Measurements from ENCODE around the gene UBP1. TPM values are rescaled to one million over a fixed set of nuclear protein-coding genes. Genes with fewer than 3 reads are reported as not detected.

UBP1 gene
- total and polyA plus RNA-seq, 9 of the 15 experiments (the other 6 are each of a cell fraction or from before 2014, with no cell fraction given), result 13.6 to 143 (median 79.6) TPM

DNA sequence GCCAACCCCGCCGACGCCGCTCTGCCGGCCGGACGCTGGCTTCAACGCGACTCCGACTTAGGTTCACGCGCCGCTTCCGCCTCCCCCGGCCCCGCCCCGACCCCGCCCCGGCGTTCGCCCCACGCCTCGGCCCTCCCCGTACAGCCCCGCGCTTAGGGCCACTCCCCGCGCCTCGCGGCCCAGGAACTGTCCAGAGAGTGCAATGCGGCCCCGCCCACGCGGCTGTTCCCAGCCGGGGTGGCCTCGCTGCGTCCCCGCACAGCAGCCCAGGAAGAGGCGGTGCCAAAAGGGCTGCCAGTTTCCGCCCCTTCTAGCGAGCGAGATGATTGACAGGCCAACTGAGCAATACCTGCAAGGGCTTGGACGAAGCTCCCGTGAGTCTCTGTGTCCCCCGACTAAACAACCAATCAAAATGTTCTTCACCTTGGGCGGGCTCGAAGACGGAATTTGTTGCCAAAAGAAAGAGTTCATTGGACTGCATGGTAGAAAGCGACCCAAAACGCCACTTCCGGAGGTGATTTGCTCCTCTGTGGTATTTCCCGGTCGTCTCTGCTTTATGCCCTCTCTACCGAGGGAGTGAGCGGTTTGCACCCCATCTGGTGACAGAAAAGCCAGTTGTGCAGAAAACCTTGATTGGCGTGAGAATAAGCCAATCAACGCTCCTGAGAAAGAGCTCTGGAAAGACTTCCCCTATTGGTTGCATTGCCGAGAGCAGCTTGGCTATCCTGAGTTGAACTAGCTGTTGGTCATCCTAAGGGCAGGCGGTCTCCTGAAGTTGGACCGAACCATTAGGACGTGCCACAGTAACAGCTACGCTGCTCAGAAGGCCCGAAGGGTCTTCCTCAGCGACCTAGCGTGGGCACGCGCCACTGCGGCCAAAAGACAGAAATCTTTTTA lies at the start of gene UBP1 (continued):
- TF ChIP-seq JUN (IDR thresholded peaks at IDR 0.05; ENCODE audit: borderline replicate concordance, low read depth, low read length), result peak; percentile 62; the same call in 1 of the 2 replicates
- TF ChIP-seq JUN (CRISPR knock-in tag; IDR thresholded peaks at IDR 0.05; ENCODE audit: borderline replicate concordance), result no peak
- no peak for TF ChIP-seq DDX20 (tag; IDR thresholded peaks at IDR 0.05; ENCODE audit: low read depth)
- TF ChIP-seq CAMTA2 (CRISPR knock-in tag; conservative IDR thresholded peaks at IDR 0.05), result no peak
- TF ChIP-seq, protein P1, sequence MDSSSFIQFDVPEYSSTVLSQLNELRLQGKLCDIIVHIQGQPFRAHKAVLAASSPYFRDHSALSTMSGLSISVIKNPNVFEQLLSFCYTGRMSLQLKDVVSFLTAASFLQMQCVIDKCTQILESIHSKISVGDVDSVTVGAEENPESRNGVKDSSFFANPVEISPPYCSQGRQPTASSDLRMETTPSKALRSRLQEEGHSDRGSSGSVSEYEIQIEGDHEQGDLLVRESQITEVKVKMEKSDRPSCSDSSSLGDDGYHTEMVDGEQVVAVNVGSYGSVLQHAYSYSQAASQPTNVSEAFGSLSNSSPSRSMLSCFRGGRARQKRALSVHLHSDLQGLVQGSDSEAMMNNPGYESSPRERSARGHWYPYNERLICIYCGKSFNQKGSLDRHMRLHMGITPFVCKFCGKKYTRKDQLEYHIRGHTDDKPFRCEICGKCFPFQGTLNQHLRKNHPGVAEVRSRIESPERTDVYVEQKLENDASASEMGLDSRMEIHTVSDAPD (CRISPR knock-in tag; IDR thresholded peaks at IDR 0.05), result no peak
- peak; percentile 35; the same call in 1 of the 2 replicates for TF ChIP-seq RUNX1 (IDR thresholded peaks at IDR 0.05; ENCODE audit: low read depth)
- TF ChIP-seq TFAM (CRISPR knock-in tag; conservative IDR thresholded peaks at IDR 0.05), result no peak
- TF ChIP-seq ZNF212 (CRISPR knock-in tag; IDR thresholded peaks at IDR 0.05), result 0 out of 2 replicates have a peak, but pooled peaks have one; percentile 8
- 0 out of 2 replicates have a peak, but pooled peaks have one; percentile 11 for TF ChIP-seq SOX6 (IDR thresholded peaks at IDR 0.05)
- 0 out of 2 replicates have a peak, but pooled peaks have one; percentile 48 for TF ChIP-seq ELF2 (CRISPR knock-in tag; IDR thresholded peaks at IDR 0.05)
- TF ChIP-seq NBN (IDR thresholded peaks at IDR 0.05; ENCODE audit: low read depth), result no peak
- TF ChIP-seq BCL6 (CRISPR knock-in tag; IDR thresholded peaks at IDR 0.05), result no peak
- TF ChIP-seq HNRNPL (IDR thresholded peaks at IDR 0.05; ENCODE audit: low read depth, low read length), result no peak
- TF ChIP-seq ZNF347 (CRISPR knock-in tag; IDR thresholded peaks at IDR 0.05; ENCODE audit: low read depth), result no peak
- 0 out of 2 replicates have a peak, but pooled peaks have one; percentile 48 for TF ChIP-seq DPF2 (IDR thresholded peaks at IDR 0.05)
- no peak for TF ChIP-seq ZC3H8 (IDR thresholded peaks at IDR 0.05)
- TF ChIP-seq ZNF175 (CRISPR knock-in tag; IDR thresholded peaks at IDR 0.05; ENCODE audit: low read depth), result no peak
- TF ChIP-seq IRF2 (CRISPR knock-in tag; IDR thresholded peaks at IDR 0.05), result no peak
- TF ChIP-seq MAFK (IDR thresholded peaks at IDR 0.05; ENCODE audit: low read length), result peak; percentile 42; the same call in 1 of the 2 replicates
- TF ChIP-seq, protein P2, sequence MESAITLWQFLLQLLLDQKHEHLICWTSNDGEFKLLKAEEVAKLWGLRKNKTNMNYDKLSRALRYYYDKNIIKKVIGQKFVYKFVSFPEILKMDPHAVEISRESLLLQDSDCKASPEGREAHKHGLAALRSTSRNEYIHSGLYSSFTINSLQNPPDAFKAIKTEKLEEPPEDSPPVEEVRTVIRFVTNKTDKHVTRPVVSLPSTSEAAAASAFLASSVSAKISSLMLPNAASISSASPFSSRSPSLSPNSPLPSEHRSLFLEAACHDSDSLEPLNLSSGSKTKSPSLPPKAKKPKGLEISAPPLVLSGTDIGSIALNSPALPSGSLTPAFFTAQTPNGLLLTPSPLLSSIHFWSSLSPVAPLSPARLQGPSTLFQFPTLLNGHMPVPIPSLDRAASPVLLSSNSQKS (CRISPR knock-in tag; IDR thresholded peaks at IDR 0.05), result no peak
- no peak for TF ChIP-seq ZNF551 (CRISPR knock-in tag; IDR thresholded peaks at IDR 0.05)
- no peak for TF ChIP-seq CBFA2T3 (IDR thresholded peaks at IDR 0.05)
- TF ChIP-seq ZNF507 (tag; conservative IDR thresholded peaks at IDR 0.05), result no peak
- TF ChIP-seq FIP1L1 (IDR thresholded peaks at IDR 0.05; ENCODE audit: low read depth, low read length, poor library complexity, severe bottlenecking), result no peak
- TF ChIP-seq, protein P3, sequence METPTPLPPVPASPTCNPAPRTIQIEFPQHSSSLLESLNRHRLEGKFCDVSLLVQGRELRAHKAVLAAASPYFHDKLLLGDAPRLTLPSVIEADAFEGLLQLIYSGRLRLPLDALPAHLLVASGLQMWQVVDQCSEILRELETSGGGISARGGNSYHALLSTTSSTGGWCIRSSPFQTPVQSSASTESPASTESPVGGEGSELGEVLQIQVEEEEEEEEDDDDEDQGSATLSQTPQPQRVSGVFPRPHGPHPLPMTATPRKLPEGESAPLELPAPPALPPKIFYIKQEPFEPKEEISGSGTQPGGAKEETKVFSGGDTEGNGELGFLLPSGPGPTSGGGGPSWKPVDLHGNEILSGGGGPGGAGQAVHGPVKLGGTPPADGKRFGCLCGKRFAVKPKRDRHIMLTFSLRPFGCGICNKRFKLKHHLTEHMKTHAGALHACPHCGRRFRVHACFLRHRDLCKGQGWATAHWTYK (CRISPR knock-in tag; IDR thresholded peaks at IDR 0.05), result no peak
- TF ChIP-seq SETDB1 (IDR thresholded peaks at IDR 0.05; ENCODE audit: low read length), result no peak
- TF ChIP-seq NCOA6 (IDR thresholded peaks at IDR 0.05), result no peak
- TF ChIP-seq FOXJ2 (tag; IDR thresholded peaks at IDR 0.05), result no peak; the same call in 1 of the 2 replicates
- TF ChIP-seq DNMT1 (IDR thresholded peaks at IDR 0.05), result no peak
